ENCODE measurements around the gene USP6NL. TPM values are rescaled to one million over a fixed set of nuclear protein-coding genes. Genes with fewer than 3 reads are reported as not detected.

The USP6NL gene
- total and polyA plus RNA-seq, 2 of the 8 experiments (the other 6 are each of a cell fraction or from before 2014, with no cell fraction given) = 10.9 to 28.8 TPM

GRCh38 chr10:11451640-11452260 lies 159.7 kb downstream of the USP6NL start:
- Histone ChIP-seq H4K8ac (ENCODE audit: extremely low read depth, insufficient read depth, low read length) (0 out of 2 replicates have a peak overlapping the region, but pooled peaks have one; percentile 53), H3K4me2 (ENCODE audit: insufficient read depth in 1 of 2, low read depth in 2 of 2, low read length in 2 of 2) (no peak overlapping the region), H3K18ac (ENCODE audit: extremely low read depth, low read length) (no peak overlapping the region), H2BK5ac (ENCODE audit: low read depth, low read length) (no peak overlapping the region), H4K91ac (replicated peaks; ENCODE audit: insufficient read length, low read length) (no peak overlapping the region), H2BK12ac (ENCODE audit: low read depth, low read length) (0 out of 2 replicates have a peak overlapping the region, but pooled peaks have one; percentile 5), H2AK5ac (ENCODE audit: low read depth, low read length) (no peak overlapping the region), H3K36me3 (ENCODE audit: control insufficient read depth in 2 of 4, insufficient read depth in 4 of 4, low read length in 3 of 4) (no peaks in the 10 kb centered on the region), H3K23me2 (ENCODE audit: low read depth, low read length) (no peaks in the 10 kb centered on the region), H2BK120ac (replicated peaks; ENCODE audit: low read depth, low read length) (no peak overlapping the region), H3K4me3 (ENCODE audit: extremely low read depth in 1 of 4, insufficient read depth in 2 of 4, low read depth in 3 of 4, low read length in 4 of 4) (no peak overlapping the region), H3K23ac (ENCODE audit: insufficient read length) (no peak overlapping the region), H3K14ac (ENCODE audit: insufficient read length) (no peak overlapping the region), H3K9me3 (ENCODE audit: insufficient read depth in 2 of 2, low read depth in 1 of 2, low read length in 1 of 2) (no peaks in the 10 kb centered on the region), H3K27ac (ENCODE audit: low read depth, low read length) (no peak overlapping the region), H3K9ac (replicated peaks in 1 of 4; ENCODE audit: extremely low read depth in 1 of 4, low read depth in 3 of 4, low read length in 3 of 4) (no peak overlapping the region), H3K4ac (replicated peaks; ENCODE audit: insufficient read length, low read depth, low read length) (no peak overlapping the region), H4K5ac (ENCODE audit: insufficient read length, low read depth, low read length) (no peak overlapping the region), H3K79me2 (ENCODE audit: control insufficient read depth in 1 of 2, insufficient read depth in 2 of 2, low read length in 2 of 2) (no peaks in the 10 kb centered on the region), H3K56ac (replicated peaks; ENCODE audit: insufficient read length, low read depth, low read length) (no peak overlapping the region), H3K79me1 (ENCODE audit: low read depth, low read length) (no peaks in the 10 kb centered on the region), H3K4me1 (replicated peaks in 1 of 4; ENCODE audit: control insufficient read depth in 3 of 4, insufficient read depth in 4 of 4, low read length in 3 of 4) (peaks cover 0 to 3% (median 0%) of the 10 kb centered on the region in 4 experiments; a peak in 2 of 7 replicates), H2BK15ac (ENCODE audit: low read length) (no peak overlapping the region), H4K20me1 (replicated peaks in 1 of 2; ENCODE audit: control insufficient read depth in 1 of 2, insufficient read depth in 2 of 2, low read length in 2 of 2) (no peaks in the 10 kb centered on the region), H2BK20ac (ENCODE audit: low read length) (no peak overlapping the region), H2AFZ (ENCODE audit: low read length) (no peak overlapping the region), H3K27me3 (replicated peaks in 1 of 4; ENCODE audit: control insufficient read depth in 3 of 4, extremely low read depth in 1 of 4, insufficient read depth in 3 of 4, low read length in 3 of 4) (no peaks in the 10 kb centered on the region)
- TF ChIP-seq YY1 (IDR thresholded peaks at IDR 0.05; ENCODE audit: low read depth, low read length) (no peak), SIRT6 (IDR thresholded peaks at IDR 0.05; ENCODE audit: low read length) (no peak), POLR2AphosphoS5 (IDR thresholded peaks at IDR 0.05; ENCODE audit: low read depth, low read length) (peak; percentile 62)
- WGBS, 2 experiments (ENCODE audit: extremely low coverage in 1 of 2, insufficient coverage in 1 of 2, insufficient read length in 1 of 2, insufficient replicate concordance in 2 of 2, low coverage in 1 of 2, low lambda C conversion rate in 2 of 2, missing lambda C conversion rate in 1 of 2) = 85% methylated on average over 13 of the region's 13 CpGs; no CpG with 5 or more reads in 1 of the 2 experiments
- FAIRE-seq (no peak), DNase-seq (ENCODE audit: low read depth in 1 of 2, low spot score in 2 of 2) (peak in 1 of 2 experiments; percentile 41)
- CTCF ChIA-PET (ENCODE audit: partially characterized antibody) = interaction anchor here (0.7 to 6.9 kb wide), 8 partner anchors 9 to 255 kb away, joined by 3 to 33 read pairs (median 5); no protein-coding TSS in a partner anchor
- POLR2A ChIA-PET (ENCODE audit: partially characterized antibody) = interaction anchor here (0.7 to 1.5 kb wide), 3 partner anchors 14 to 334 kb away, joined by 3 to 5 read pairs (median 3); no protein-coding TSS in a partner anchor
